ENCODE measurements around the gene MAPKAP1.

GRCh38 chr9:125649826-125650225 is 57.2 kb downstream of the MAPKAP1 start:
- TF ChIP-seq POLR2A (IDR thresholded peaks at IDR 0.05; ENCODE audit: low read depth, low read length) = no peak; the same call in 1 of the 2 replicates
- TF ChIP-seq POLR2AphosphoS5 (IDR thresholded peaks at IDR 0.05; ENCODE audit: low read depth, low read length) = no peak
- no peak for TF ChIP-seq TAF1 (IDR thresholded peaks at IDR 0.05; ENCODE audit: low read depth, low read length)
- no peak for TF ChIP-seq POU2F2 (IDR thresholded peaks at IDR 0.05; ENCODE audit: low read depth, low read length)
- no peak for TF ChIP-seq SPI1 (IDR thresholded peaks at IDR 0.05; ENCODE audit: low read depth, low read length)
- no peak for TF ChIP-seq PAX5 (IDR thresholded peaks at IDR 0.05; ENCODE audit: insufficient read depth, low read length, severe bottlenecking)
